ENCODE measurements around the gene TRAM2. TPM values are rescaled to one million over a fixed set of nuclear protein-coding genes. Genes with fewer than 3 reads are reported as not detected.

Gene TRAM2
- total RNA-seq, 1 experiment from 2014 or later: 21.2 TPM

- peaks cover 6% of the 10 kb centered on the region; the same call in 1 of the 2 replicates for H3K4me1 ChIP-seq (ENCODE audit: insufficient read depth, low read length)
- H2AFZ ChIP-seq (ENCODE audit: low read length): no peak overlapping the region
- H4K8ac ChIP-seq (replicated peaks; ENCODE audit: insufficient read length, low read depth, low read length): no peak overlapping the region
- Mint-ChIP-seq H3K4me1 (peaks cover 43 to 47% of the 10 kb centered on the region in 2 experiments), H3K27ac (peak overlapping the region in 2 of 3 experiments; percentile 84 to 97; a peak in 6 of 7 replicates), H3K36me3 (ENCODE audit: insufficient read depth in 1 of 3, low read depth in 3 of 3) (no peaks in the 10 kb centered on the region), H3K27me3 (ENCODE audit: low read depth) (no peaks in the 10 kb centered on the region), H3K4me3 (peak overlapping the region; percentile 35 to 76), H3K9me3 (no peaks in the 10 kb centered on the region)
- no peak overlapping the region for H3K18ac ChIP-seq (ENCODE audit: insufficient read length, low read depth, low read length)
- H3K14ac ChIP-seq (ENCODE audit: insufficient read depth, low read length): no peak overlapping the region
- no peaks in the 10 kb centered on the region for H3K79me1 ChIP-seq (ENCODE audit: insufficient read depth, low read depth, low read length, poor library complexity, severe bottlenecking)
- H3K79me2 ChIP-seq (ENCODE audit: insufficient read depth, low read length): no peaks in the 10 kb centered on the region; the same call in 1 of the 2 replicates
- no peak overlapping the region for H4K5ac ChIP-seq (ENCODE audit: insufficient read length, low read depth, low read length)
- no peak overlapping the region for H3K9ac ChIP-seq (ENCODE audit: extremely low read depth, insufficient read length, low read length)
- no peak overlapping the region for H2BK12ac ChIP-seq (ENCODE audit: insufficient read length, low read depth, low read length)
- WGBS (ENCODE audit: extremely low coverage, insufficient read length, low lambda C conversion rate): no CpG with 5 or more reads among the region's 13 CpGs
- no peaks in the 10 kb centered on the region for H4K20me1 ChIP-seq (ENCODE audit: control insufficient read depth, insufficient read depth, insufficient read length)
- H3K4me2 ChIP-seq (ENCODE audit: insufficient read depth, insufficient read length, low read length): peak overlapping the region; percentile 31
- H3T11ph ChIP-seq (ENCODE audit: low read length): no peak overlapping the region
- no peak overlapping the region for H2BK20ac ChIP-seq (ENCODE audit: low read depth, low read length, poor library complexity, severe bottlenecking)
- no peak overlapping the region for H2AK5ac ChIP-seq (ENCODE audit: insufficient read length, low read length)
- no peak overlapping the region for H2BK5ac ChIP-seq (ENCODE audit: insufficient read length, low read length)
- TF ChIP-seq CTCF (conservative IDR thresholded peaks at IDR 0.05): peak; percentile 19; the same call in 1 of the 3 replicates
- H3K27me3 ChIP-seq (ENCODE audit: insufficient read depth, low read length): no peaks in the 10 kb centered on the region
- H2BK120ac ChIP-seq (ENCODE audit: low read depth, low read length, poor library complexity, severe bottlenecking): no peak overlapping the region
- no peaks in the 10 kb centered on the region for H3K23me2 ChIP-seq (ENCODE audit: insufficient read length, low read depth, low read length, poor library complexity, severe bottlenecking)
- H3K27ac ChIP-seq (ENCODE audit: insufficient read length, low read depth, low read length): no peak overlapping the region
- DNase-seq: peak; percentile 67
- no peak overlapping the region for H3K56ac ChIP-seq (ENCODE audit: insufficient read length, low read depth, low read length)
- no peaks in the 10 kb centered on the region for H3K9me3 ChIP-seq (ENCODE audit: control insufficient read depth, low read depth, low read length)
- no peak overlapping the region for H2BK15ac ChIP-seq (ENCODE audit: low read depth, low read length)
- no peak overlapping the region for H3K23ac ChIP-seq (ENCODE audit: insufficient read length, low read depth, low read length)
- H3K4ac ChIP-seq (ENCODE audit: low read depth, low read length): no peak overlapping the region
- no peak overlapping the region for H4K91ac ChIP-seq (ENCODE audit: insufficient read length, low read depth, low read length)
Measured at GRCh38 chr6:52551483-52552277, 25.2 kb downstream of the TRAM2 start.

Measured in H9 (cell line).